A673 (cell line): ENCODE results near the gene RASIP1.

Source experiments
- EZH2 ChIP-seq: fragments of 200-600 bp; sonication (generic); IDR thresholded peaks from 2 replicates; pipeline ENCODE4 v1.6.1; 2017; ENCODE audit warnings: borderline replicate concordance, low read depth, mild to moderate bottlenecking, mixed read lengths, antibody characterized with exemption, low read length; ENCODE audit not compliant: poor library complexity, severe bottlenecking
- TF ChIP-seq, protein P1 (sequence below): fragments of 300-800, 200-600 bp; sonication (generic); conservative IDR thresholded peaks from 2 replicates; pipeline ENCODE4 v1.5.1; 2017; ENCODE audit warnings: low read depth, mild to moderate bottlenecking, antibody characterized with exemption, low read length, moderate library complexity, mixed read lengths

DNA sequence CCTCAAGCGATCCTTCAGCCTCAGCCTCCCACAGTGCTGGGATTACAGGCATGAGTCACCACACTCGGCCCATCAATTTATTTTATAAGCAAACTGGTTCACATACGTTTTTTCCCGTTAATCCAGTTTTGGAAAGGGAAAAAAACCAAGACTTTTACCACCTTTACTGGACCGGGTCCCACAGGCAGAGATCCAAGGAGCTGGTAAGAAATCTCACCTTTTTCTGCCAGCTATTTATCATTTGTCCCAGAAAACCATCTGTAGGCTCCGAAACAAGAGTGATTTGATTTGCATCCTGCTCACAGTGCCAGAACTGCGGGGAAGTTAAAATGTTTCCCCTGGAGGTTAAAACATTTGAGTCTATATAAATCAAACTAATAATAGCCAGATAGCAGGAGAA is 51.0 kb downstream of the RASIP1 start:
- TF ChIP-seq, protein P1, sequence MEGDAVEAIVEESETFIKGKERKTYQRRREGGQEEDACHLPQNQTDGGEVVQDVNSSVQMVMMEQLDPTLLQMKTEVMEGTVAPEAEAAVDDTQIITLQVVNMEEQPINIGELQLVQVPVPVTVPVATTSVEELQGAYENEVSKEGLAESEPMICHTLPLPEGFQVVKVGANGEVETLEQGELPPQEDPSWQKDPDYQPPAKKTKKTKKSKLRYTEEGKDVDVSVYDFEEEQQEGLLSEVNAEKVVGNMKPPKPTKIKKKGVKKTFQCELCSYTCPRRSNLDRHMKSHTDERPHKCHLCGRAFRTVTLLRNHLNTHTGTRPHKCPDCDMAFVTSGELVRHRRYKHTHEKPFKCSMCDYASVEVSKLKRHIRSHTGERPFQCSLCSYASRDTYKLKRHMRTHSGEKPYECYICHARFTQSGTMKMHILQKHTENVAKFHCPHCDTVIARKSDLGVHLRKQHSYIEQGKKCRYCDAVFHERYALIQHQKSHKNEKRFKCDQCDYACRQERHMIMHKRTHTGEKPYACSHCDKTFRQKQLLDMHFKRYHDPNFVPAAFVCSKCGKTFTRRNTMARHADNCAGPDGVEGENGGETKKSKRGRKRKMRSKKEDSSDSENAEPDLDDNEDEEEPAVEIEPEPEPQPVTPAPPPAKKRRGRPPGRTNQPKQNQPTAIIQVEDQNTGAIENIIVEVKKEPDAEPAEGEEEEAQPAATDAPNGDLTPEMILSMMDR: no peak
- no peak for TF ChIP-seq EZH2
